NB4 (cell line): Measurements from ENCODE around the gene RHBDL3.

Experiments used
- CTCF ChIP-seq: IDR thresholded peaks from one replicate; pipeline ENCODE4 v1.5.1; 2012; ENCODE audit warnings: low read depth, low read length
- MYC ChIP-seq: IDR thresholded peaks from 2 replicates; pipeline ENCODE4 v1.6.1; 2011; ENCODE audit warnings: low read depth, low read length
- POLR2A ChIP-seq: IDR thresholded peaks from 2 replicates; pipeline ENCODE4 v1.6.1; 2011; ENCODE audit warnings: mild to moderate bottlenecking; ENCODE audit not compliant: insufficient read length; ENCODE audit errors: extremely low read depth

- TF ChIP-seq CTCF (no peak), MYC (no peak), POLR2A (no peak)
Measured at GRCh38 chr17:32240750-32241149, 24.9 kb upstream of the RHBDL3 start.
